Mesothelial cell of epicardium (in vitro differentiated cells): ENCODE measurements around the gene COL21A1. TPM values are rescaled to one million over a fixed set of nuclear protein-coding genes. Genes with fewer than 3 reads are reported as not detected.

Source experiments
- DNase-seq, 2 experiments: peaks; one replicate each; pipeline ENCODE4 v3.0.0; 2021; ENCODE audit warnings: low spot score in 2 of 2; ENCODE audit not compliant: unreplicated experiment in 2 of 2
- H3K27ac Mint-ChIP-seq: 2 replicates; pipeline ENCODE4 v1.8.0; 2021; ENCODE audit warnings: mixed read lengths
- H3K27me3 Mint-ChIP-seq: 2 replicates; pipeline ENCODE4 v1.8.0; 2021; ENCODE audit warnings: low read depth, mixed read lengths
- H3K36me3 Mint-ChIP-seq: 2 replicates; pipeline ENCODE4 v1.8.0; 2021; ENCODE audit warnings: mixed read lengths
- H3K4me1 Mint-ChIP-seq: 2 replicates; pipeline ENCODE4 v1.8.0; 2021; ENCODE audit warnings: mixed read lengths
- H3K4me3 Mint-ChIP-seq: 2 replicates; pipeline ENCODE4 v1.8.0; 2021; ENCODE audit warnings: mild to moderate bottlenecking, moderate library complexity, mixed read lengths
- H3K9me3 Mint-ChIP-seq: 2 replicates; pipeline ENCODE4 v1.8.0; 2021; ENCODE audit warnings: mixed read lengths
- CTCF ChIP-seq: fragments of 200-600 bp; sonication (generic); IDR thresholded peaks from one replicate; pipeline ENCODE4 v1.5.0; 2021; ENCODE audit warnings: antibody characterized with exemption; ENCODE audit not compliant: unreplicated experiment
- total RNA-seq: library from RNA; stranded (reverse); gene quantifications from 3 replicates; pipeline ENCODE4 v1.2.1, GENCODE V29; 2021

The COL21A1 gene
- total RNA-seq, 1 donor from 2014 or later = 17.5 TPM

GRCh38 chr6:56101141-56101553, 146.2 kb downstream of the COL21A1 start:
- no peak for TF ChIP-seq CTCF
- Mint-ChIP-seq H3K9me3 (peaks cover 3% of the 10 kb centered on the region), H3K36me3 (no peaks in the 10 kb centered on the region), H3K4me1 (peaks cover 8% of the 10 kb centered on the region), H3K4me3 (no peak overlapping the region), H3K27ac (no peak overlapping the region), H3K27me3 (no peaks in the 10 kb centered on the region)
- no peak for DNase-seq

- peak overlapping the region; percentile 83 for H3K27ac Mint-ChIP-seq
- H3K4me3 Mint-ChIP-seq = no peak overlapping the region
- H3K36me3 Mint-ChIP-seq = peaks cover 15% of the 10 kb centered on the region
- H3K9me3 Mint-ChIP-seq = peaks cover 22% of the 10 kb centered on the region
- peaks cover 7% of the 10 kb centered on the region for H3K4me1 Mint-ChIP-seq
- TF ChIP-seq CTCF = no peak
- no peaks in the 10 kb centered on the region for H3K27me3 Mint-ChIP-seq
- no peak for DNase-seq
Measured at GRCh38 chr6:56096946-56097621, 150.3 kb downstream of the COL21A1 start.

GRCh38 chr6:56096541-56096940, 150.8 kb downstream of the COL21A1 start:
- H3K27me3 Mint-ChIP-seq = no peaks in the 10 kb centered on the region
- no peak overlapping the region for H3K27ac Mint-ChIP-seq
- no peak overlapping the region for H3K4me3 Mint-ChIP-seq
- H3K36me3 Mint-ChIP-seq = peaks cover 16% of the 10 kb centered on the region
- H3K4me1 Mint-ChIP-seq = peaks cover 12% of the 10 kb centered on the region
- no peak for TF ChIP-seq CTCF
- no peak for DNase-seq
- H3K9me3 Mint-ChIP-seq = peaks cover 22% of the 10 kb centered on the region

- Mint-ChIP-seq H3K36me3 (peaks cover 16% of the 10 kb centered on the region), H3K4me3 (no peak overlapping the region), H3K27ac (no peak overlapping the region), H3K27me3 (no peaks in the 10 kb centered on the region), H3K9me3 (peaks cover 19% of the 10 kb centered on the region), H3K4me1 (peaks cover 21% of the 10 kb centered on the region)
- DNase-seq = no peak
- no peak for TF ChIP-seq CTCF
Measured at GRCh38 chr6:56093776-56094175, 153.6 kb downstream of the COL21A1 start.

GRCh38 chr6:56091159-56091869, 156.1 kb downstream of the COL21A1 start:
- H3K4me3 Mint-ChIP-seq = no peak overlapping the region
- H3K4me1 Mint-ChIP-seq = peaks cover 14% of the 10 kb centered on the region
- H3K27me3 Mint-ChIP-seq = no peaks in the 10 kb centered on the region
- no peak for DNase-seq
- H3K27ac Mint-ChIP-seq = peak overlapping the region; percentile 87
- peaks cover 22% of the 10 kb centered on the region for H3K36me3 Mint-ChIP-seq
- TF ChIP-seq CTCF = no peak
- peaks cover 32% of the 10 kb centered on the region for H3K9me3 Mint-ChIP-seq
